Stimulated activated CD8-positive, alpha-beta memory T cell treated with anti-CD3 and anti-CD28 coated beads, Interleukin-12 subunit alpha, Interleukin-12 subunit beta, amount 100 ng/mL, for 1 hour (primary cell): Measurements from ENCODE around the gene DIPK1A.

Source experiments
- DNase-seq: peaks from one replicate; pipeline ENCODE4 v3.0.0-alpha.2; 2020; ENCODE audit warnings: low read depth

Gene DIPK1A

DNA sequence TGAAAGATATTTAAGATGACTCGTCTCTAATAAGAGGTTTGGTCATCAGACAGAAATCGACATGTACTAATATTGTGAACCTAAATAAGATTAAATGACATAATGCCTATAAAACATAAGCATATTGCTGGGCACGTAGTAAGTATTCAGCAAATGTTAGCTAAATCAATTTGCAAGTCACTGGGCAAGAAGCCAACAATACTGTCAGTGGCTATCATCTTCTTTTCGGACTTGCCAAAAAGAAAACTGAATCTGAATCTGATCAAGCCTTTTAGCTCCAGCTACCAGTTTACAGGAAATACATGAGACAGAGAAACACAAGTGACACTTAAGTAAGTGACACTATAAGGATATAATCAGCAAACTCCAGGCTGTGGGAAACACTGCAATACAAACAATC is 83.5 kb downstream of the DIPK1A start:
- DNase-seq, result no peak

DNA sequence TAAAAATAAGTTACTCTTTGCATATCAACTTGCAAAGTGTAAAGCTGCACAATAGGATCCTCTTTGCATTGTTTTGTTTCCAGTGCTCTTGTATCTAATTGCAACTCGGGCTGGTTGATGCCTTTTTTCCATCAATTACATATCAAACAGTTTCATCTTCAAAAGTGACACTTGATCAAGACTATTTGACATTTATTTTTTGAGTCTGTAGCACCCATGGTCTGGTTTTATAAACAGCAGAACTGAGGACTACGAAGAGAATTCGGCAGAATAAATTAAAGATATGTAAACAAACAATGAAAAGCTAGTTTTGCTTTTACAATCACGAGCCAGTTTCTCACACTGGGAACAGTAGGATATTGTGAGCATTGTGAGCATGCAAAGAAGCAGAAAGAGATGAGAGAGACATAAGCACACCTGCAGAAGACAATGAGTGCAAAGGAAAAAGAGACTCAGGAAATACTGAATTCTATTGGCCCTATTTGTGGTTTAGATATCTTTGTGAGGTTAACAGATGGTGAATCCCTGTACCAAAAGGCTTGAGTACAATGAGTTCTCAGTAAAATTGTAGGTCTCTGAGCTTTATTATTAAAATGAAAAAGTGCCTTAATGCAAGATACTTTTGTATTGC is 84.1 kb downstream of the DIPK1A start:
- DNase-seq, result no peak

GRCh38 chr1:92876351-92876750 is 84.9 kb downstream of the DIPK1A start:
- DNase-seq, result no peak

DNA sequence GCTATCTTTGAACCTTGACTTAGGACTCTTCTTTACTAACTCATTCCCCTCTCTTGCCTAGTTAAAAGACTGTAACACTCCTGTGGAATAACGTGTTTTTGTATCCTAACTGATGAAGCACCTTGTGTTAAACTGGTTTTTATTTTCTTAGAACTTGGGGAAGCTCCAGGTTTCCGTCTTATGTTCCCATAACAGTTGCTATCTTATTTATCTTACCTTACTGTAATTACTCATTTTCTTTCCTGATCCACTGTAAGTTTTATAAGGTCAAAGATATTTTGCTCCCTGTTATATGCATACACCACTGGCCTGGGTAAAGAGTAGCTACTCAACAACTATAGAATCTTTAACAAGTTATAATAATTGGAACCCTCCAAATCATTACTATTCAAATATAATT is 86.3 kb downstream of the DIPK1A start:
- no peak for DNase-seq

- DNase-seq, result no peak
These were observed 88.5 kb downstream of the DIPK1A start for GRCh38 chr1:92872719-92873118.

DNA sequence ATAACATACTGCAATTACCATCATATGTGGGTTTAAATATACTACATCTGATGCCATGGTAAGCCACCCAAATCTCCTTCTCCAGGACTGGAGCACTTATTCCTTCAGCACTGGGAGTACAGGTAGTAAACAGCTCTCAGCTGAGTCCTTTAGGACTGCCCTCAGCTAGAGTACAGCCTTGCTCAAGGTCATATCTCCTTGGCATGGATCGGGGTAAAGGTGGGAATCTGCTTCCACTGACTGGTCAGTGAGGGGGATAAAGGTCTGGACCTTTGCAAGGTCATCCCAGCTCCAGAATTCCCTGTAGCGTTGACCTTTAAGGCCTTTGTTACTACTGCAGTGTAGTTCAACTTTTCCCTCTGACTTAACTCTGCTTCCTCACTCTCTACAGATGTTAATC is 90.7 kb downstream of the DIPK1A start:
- no peak for DNase-seq

DNA sequence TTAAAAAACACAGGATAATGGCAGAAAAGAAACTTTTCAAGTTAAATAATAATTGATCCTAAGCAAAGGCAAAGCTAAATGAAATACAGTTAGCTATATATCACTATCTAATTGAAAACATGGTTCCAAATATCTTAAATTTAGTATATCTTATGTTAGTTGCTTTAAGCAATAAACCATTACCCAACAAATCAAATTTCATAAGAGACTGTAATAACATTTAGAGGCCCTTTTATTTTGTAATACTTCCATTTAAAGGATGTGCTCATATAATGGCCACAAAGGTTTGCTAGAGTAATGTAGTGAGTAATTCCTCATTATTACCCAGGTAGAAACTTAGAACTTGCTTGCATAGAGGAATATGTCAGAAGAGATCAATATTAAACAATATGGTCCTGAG is 97.1 kb downstream of the DIPK1A start:
- DNase-seq, result no peak

- DNase-seq, result no peak
These were observed 98.7 kb downstream of the DIPK1A start for GRCh38 chr1:92862605-92863004.

GRCh38 chr1:92859400-92860039 is 101.7 kb downstream of the DIPK1A start:
- no peak for DNase-seq

GRCh38 chr1:92858564-92859399 is 102.5 kb downstream of the DIPK1A start:
- peak; percentile 31 for DNase-seq

DNA sequence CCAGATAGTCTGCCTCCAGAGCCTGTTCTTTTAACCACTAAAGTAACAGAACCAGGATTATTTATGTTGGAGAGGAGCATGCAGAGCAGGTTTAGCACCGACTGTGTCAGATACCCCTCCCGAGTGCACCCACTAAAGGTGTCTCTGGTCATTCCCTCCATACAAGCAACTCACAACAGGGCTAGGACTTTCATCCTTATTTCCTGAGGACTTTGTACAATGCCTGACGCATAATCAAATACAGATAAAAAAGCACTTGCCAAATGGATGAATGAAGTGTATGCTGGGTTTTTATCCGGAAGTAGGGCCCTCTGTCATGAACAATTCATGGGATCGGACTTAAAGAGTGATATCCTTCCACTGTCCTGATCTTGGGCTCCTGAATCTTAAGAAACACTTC is 103.4 kb downstream of the DIPK1A start:
- no peak for DNase-seq

DNA sequence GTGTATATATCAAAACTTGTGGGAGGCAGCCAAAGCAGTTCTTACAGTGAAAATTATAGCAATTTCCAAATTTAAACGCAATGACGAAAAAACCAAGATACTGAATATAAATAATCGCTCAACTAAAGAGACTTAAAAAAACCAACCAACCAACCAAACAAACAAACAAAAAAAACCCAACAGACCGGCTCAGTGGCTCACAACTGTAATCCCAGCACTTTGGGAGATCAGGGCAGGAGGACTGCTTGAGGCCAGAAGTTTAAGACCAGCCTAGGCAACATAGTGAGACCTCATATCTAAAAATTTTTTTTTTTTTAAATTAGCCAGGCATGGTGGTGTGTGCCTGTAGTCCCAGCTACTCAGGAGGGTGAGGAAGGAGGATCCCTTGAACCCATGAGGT is 106.0 kb downstream of the DIPK1A start:
- no peak for DNase-seq

- DNase-seq, result no peak
These were observed 107.0 kb downstream of the DIPK1A start for GRCh38 chr1:92854101-92854785.

GRCh38 chr1:92853299-92853698 is 108.0 kb downstream of the DIPK1A start:
- DNase-seq, result no peak

GRCh38 chr1:92851729-92852128 is 109.5 kb downstream of the DIPK1A start:
- no peak for DNase-seq

DNA sequence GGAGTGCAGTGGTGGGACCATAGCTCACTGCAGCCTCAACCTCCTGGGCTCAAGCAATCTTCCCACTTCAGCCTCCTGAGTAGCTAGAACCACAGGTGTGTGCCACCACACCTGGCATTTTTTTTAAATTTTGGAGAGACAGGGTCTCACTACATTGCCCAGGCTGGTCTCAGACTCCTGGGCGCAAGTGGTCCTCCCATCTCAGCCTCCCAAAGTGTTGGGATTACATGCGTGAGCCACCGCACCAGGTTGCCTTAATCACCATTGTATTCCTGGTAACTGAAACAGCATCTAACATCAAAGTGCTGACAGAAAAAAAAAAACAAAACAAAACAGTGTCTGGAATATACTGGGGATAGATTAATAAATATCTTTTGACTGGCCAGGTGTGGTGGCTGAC is 111.2 kb downstream of the DIPK1A start:
- no peak for DNase-seq

GRCh38 chr1:92848201-92848600 is 113.1 kb downstream of the DIPK1A start:
- DNase-seq, result no peak

DNA sequence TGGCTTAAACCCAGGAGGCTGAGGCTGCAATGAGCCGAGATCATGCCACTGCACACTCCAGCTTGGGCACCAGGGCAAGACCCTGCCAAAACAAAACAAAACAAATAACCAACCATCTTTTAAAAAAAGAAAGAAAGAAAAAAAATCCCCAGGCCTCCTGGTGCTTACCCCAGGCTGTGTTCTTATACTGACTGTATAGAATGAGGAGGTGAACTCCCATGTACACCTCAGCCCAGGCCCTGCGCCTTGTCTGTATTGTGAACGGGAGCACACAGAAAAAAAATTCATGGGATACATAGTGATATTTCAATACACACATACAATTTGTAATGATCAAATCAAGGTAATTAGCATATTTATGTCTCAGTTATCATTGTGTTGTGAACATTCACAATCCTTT is 115.4 kb downstream of the DIPK1A start:
- no peak for DNase-seq

DNA sequence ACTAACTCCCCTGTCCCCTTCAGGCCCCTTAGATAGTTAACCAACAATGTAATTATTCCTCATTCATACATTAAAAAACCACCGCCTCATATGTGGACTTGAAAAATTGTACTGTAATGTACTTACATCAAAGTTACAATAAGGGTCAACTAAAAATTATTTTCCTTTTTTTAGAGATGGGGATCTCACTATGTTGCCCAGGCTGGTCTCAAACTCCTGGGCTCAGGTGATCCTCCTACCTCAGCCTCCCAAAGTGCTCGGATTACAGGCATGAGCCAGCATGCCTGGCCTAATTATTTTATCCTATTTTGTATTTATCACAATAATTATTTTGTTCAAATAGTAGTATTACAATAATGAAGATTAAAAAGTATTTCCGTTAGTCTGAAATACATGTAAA is 116.8 kb downstream of the DIPK1A start:
- no peak for DNase-seq

DNA sequence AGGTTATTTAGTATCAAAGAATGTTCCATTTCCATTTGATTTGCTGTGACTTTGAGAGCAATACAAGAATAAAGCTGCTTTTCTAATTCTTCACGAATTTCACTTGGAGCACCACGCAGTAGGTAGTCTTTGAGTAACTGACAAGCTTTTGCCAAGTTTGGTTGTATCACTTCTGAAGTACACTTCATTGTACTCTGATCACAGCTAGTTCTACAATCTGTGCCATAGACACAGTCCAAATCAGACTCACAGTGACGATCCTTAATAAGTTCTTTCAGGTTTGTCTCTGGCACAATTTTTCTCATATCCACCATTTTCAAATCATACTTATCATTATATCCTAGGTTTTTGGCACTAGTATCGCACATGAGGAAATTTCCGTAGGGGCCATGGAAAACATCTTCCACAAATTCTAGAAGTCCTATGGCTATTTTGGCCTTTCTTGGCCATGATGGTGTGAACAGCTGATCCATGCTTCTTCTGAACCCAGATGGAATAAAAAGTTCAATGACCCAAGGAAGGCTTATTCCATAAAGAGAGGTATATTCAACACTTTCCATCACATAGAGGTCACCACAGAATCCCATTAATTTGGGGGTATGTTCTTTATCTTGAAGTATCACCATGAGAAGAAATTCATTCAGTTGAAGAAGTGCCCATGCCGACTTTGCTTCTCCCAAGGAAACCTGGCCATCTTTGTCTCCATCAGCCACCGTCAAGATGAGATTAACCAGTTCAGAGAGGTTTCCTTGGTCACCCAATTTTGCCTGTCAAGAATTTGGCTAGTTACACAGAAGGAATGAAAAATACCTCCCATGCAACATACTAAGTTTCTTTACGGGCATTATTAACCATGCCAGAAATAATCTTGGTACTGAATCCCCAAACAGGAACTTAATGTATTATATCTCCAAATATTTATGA is 117.6 kb downstream of the DIPK1A start:
- DNase-seq, result no peak

DNA sequence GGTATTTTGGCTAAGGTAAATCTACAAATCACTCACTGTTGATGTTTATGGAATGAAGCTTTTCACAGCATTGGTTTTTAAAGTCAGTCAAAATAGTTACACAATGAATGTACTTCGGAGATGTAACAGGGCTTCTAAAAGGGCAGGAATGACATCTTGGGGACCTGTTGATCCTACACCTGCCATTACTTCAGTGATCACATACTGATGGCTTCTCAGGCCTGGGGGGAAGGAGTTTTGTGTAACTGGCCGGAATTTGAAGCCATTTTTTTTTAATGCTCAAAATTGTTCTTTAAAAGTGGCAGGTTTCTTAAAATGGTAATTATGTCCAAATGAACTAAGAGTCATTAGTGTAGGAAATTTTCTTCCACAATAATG is 118.2 kb downstream of the DIPK1A start:
- no peak for DNase-seq
